IMR-90 (cell line): Measurements from ENCODE around the gene EXOSC9. TPM values are rescaled to one million over a fixed set of nuclear protein-coding genes. Genes with fewer than 3 reads are reported as not detected.

ENCODE experiments used
- ATAC-seq: fragments of 200-7000 bp; cut with Tn5 transposase; 2 replicates; pipeline ENCODE4 v1.9.1; 2020; ENCODE audit warnings: low read depth, mild to moderate bottlenecking, moderate library complexity
- BruUV-seq: library from RNA; stranded (reverse); fragments of 400-500 nt; replicated peaks from 2 replicates; lab custom pipeline; 2021; lab: Mats Ljungman, UMichigan
- CTCF ChIA-PET: fragments of 300-600 bp; formaldehyde crosslinking; extraction: SDS; loops from one replicate; lab custom pipeline; 2021; ENCODE audit warnings: antibody characterized with exemption; lab: Yijun Ruan, JAX
- POLR2A ChIA-PET: fragments of 300-600 bp; sonication (Branson Sonifier 250); formaldehyde crosslinking; loops from one replicate; lab custom pipeline; 2022; ENCODE audit warnings: antibody characterized with exemption; ENCODE audit not compliant: unreplicated experiment; lab: Charles Lee
- DNase-seq: peaks from one replicate; pipeline ENCODE4 v3.0.0; 2013
- H2AFZ ChIP-seq: replicated peaks from 2 replicates; pipeline ENCODE3; 2013; ENCODE audit warnings: low read length, mild to moderate bottlenecking; ENCODE audit not compliant: poor library complexity
- H2AK5ac ChIP-seq: 2 replicates; pipeline ENCODE4 v1.6.1; 2013; ENCODE audit warnings: low read depth, low read length, inconsistent platforms
- H2AK9ac ChIP-seq: replicated peaks from 2 replicates; pipeline ENCODE3; 2013; ENCODE audit warnings: mild to moderate bottlenecking, low read depth, low read length, moderate library complexity; ENCODE audit not compliant: poor library complexity
- H2BK120ac ChIP-seq: 2 replicates; pipeline ENCODE4 v1.6.1; 2013; ENCODE audit warnings: low read depth, low read length, inconsistent platforms
- H2BK15ac ChIP-seq: 3 replicates; pipeline ENCODE4 v1.6.1; 2013; ENCODE audit warnings: low read depth, low read length, inconsistent platforms
- H2BK20ac ChIP-seq: 2 replicates; pipeline ENCODE4 v1.6.1; 2013; ENCODE audit warnings: low read depth, mild to moderate bottlenecking, inconsistent platforms, low read length, moderate library complexity
- H2BK5ac ChIP-seq: 2 replicates; pipeline ENCODE4 v1.6.1; 2013; ENCODE audit warnings: mild to moderate bottlenecking, low read depth, low read length, inconsistent platforms; ENCODE audit not compliant: poor library complexity, severe bottlenecking
- H3K14ac ChIP-seq: replicated peaks from 2 replicates; pipeline ENCODE4 v1.6.1; 2013; ENCODE audit warnings: low read depth, low read length, inconsistent platforms
- H3K18ac ChIP-seq: 2 replicates; pipeline ENCODE4 v1.6.1; 2013; ENCODE audit warnings: low read depth, low read length, control low read depth
- H3K23ac ChIP-seq: 2 replicates; pipeline ENCODE4 v1.6.1; 2013; ENCODE audit warnings: low read depth, low read length, inconsistent platforms
- H3K27ac ChIP-seq: 2 replicates; pipeline ENCODE4 v1.5.1; 2013; ENCODE audit warnings: mild to moderate bottlenecking, control low read depth, low read length; ENCODE audit not compliant: insufficient read depth
- H3K27me3 ChIP-seq: 2 replicates; pipeline ENCODE4 v1.6.1; 2013; ENCODE audit warnings: low read length; ENCODE audit not compliant: control insufficient read depth, insufficient read depth
- H3K36me3 ChIP-seq: 2 replicates; pipeline ENCODE4 v1.6.1; 2013; ENCODE audit warnings: low read length, mixed read lengths; ENCODE audit not compliant: control insufficient read depth, insufficient read depth
- H3K4ac ChIP-seq: 2 replicates; pipeline ENCODE4 v1.6.1; 2013; ENCODE audit warnings: low read depth, low read length, inconsistent platforms
- H3K4me1 ChIP-seq: 2 replicates; pipeline ENCODE4 v1.6.1; 2013; ENCODE audit warnings: low read length, mixed read lengths; ENCODE audit not compliant: control insufficient read depth, insufficient read depth
- H3K4me2 ChIP-seq: 2 replicates; pipeline ENCODE4 v1.6.1; 2013; ENCODE audit warnings: low read depth, mild to moderate bottlenecking, control low read depth, low read length, moderate library complexity
- H3K4me3 ChIP-seq: 2 replicates; pipeline ENCODE4 v1.5.1; 2013; ENCODE audit warnings: low read depth, mild to moderate bottlenecking, control low read depth, low read length, moderate library complexity; ENCODE audit not compliant: insufficient read depth
- H3K56ac ChIP-seq: 2 replicates; pipeline ENCODE4 v1.6.1; 2013; ENCODE audit warnings: low read length, inconsistent platforms; ENCODE audit not compliant: insufficient read depth; ENCODE audit errors: extremely low read depth
- H3K79me1 ChIP-seq, 2 experiments: 2 replicates each; pipeline ENCODE4 v1.6.1; 2013; ENCODE audit warnings: low read length in 2 of 2, inconsistent platforms in 1 of 2, low read depth in 1 of 2
- H3K9ac ChIP-seq: 2 replicates; pipeline ENCODE4 v1.6.1; 2013; ENCODE audit warnings: low read depth, low read length, control low read depth
- H3K9me1 ChIP-seq: 2 replicates; pipeline ENCODE4 v1.6.1; 2013; ENCODE audit warnings: low read length, inconsistent platforms; ENCODE audit not compliant: insufficient read depth
- H3K9me3 ChIP-seq: 2 replicates; pipeline ENCODE4 v1.6.1; 2013; ENCODE audit warnings: low read length; ENCODE audit not compliant: control insufficient read depth, insufficient read depth
- H4K20me1 ChIP-seq: 2 replicates; pipeline ENCODE4 v1.6.1; 2013; ENCODE audit warnings: low read length, inconsistent platforms; ENCODE audit not compliant: insufficient read depth
- H4K5ac ChIP-seq: 2 replicates; pipeline ENCODE4 v1.6.1; 2013; ENCODE audit warnings: mild to moderate bottlenecking, low read depth, low read length, control low read depth
- H4K8ac ChIP-seq, 2 experiments: 2 replicates each; pipeline ENCODE4 v1.6.1; 2013; ENCODE audit warnings: low read depth in 2 of 2, low read length in 2 of 2, control low read depth in 1 of 2, inconsistent platforms in 1 of 2
- H4K91ac ChIP-seq: 2 replicates; pipeline ENCODE4 v1.6.1; 2013; ENCODE audit warnings: low read depth, low read length, inconsistent platforms; ENCODE audit not compliant: insufficient read depth
- BHLHE40 ChIP-seq: fragments of 150-350 bp; IDR thresholded peaks from 2 replicates; pipeline ENCODE4 v1.6.1; 2016; ENCODE audit warnings: mild to moderate bottlenecking, low read depth, low read length
- CEBPB ChIP-seq: IDR thresholded peaks from 2 replicates; pipeline ENCODE4 v1.6.1; 2012; ENCODE audit warnings: low read depth, low read length, improper control_type of control experiment
- CHD1 ChIP-seq: IDR thresholded peaks from 2 replicates; pipeline ENCODE4 v1.6.1; 2012; ENCODE audit warnings: low read depth, low read length, improper control_type of control experiment
- FOS ChIP-seq: fragments of 150-350 bp; IDR thresholded peaks from 2 replicates; pipeline ENCODE4 v1.6.1; 2016; ENCODE audit warnings: low read depth, low read length
- MAFK ChIP-seq: IDR thresholded peaks from 2 replicates; pipeline ENCODE4 v1.6.1; 2012; ENCODE audit warnings: low read depth, low read length, improper control_type of control experiment
- MAZ ChIP-seq: IDR thresholded peaks from 2 replicates; pipeline ENCODE4 v1.6.1; 2012; ENCODE audit warnings: low read depth, mild to moderate bottlenecking, low read length, improper control_type of control experiment, moderate library complexity, borderline replicate concordance
- MXI1 ChIP-seq: IDR thresholded peaks from 2 replicates; pipeline ENCODE4 v1.6.1; 2012; ENCODE audit warnings: low read depth, mild to moderate bottlenecking, low read length, moderate library complexity, borderline replicate concordance
- NFE2L2 ChIP-seq: fragments of 150-350 bp; IDR thresholded peaks from 2 replicates; pipeline ENCODE4 v1.6.1; 2016; ENCODE audit warnings: low read depth, mild to moderate bottlenecking, low read length
- POLR2A ChIP-seq: IDR thresholded peaks from 2 replicates; pipeline ENCODE4 v1.6.1; 2012; ENCODE audit warnings: mild to moderate bottlenecking, low read depth, low read length
- RAD21 ChIP-seq: IDR thresholded peaks from 2 replicates; pipeline ENCODE4 v1.6.1; 2012; ENCODE audit warnings: low read length, improper control_type of control experiment
- RCOR1 ChIP-seq: IDR thresholded peaks from 2 replicates; pipeline ENCODE4 v1.6.1; 2012; ENCODE audit warnings: mild to moderate bottlenecking, low read length, improper control_type of control experiment; ENCODE audit not compliant: insufficient replicate concordance
- RFX5 ChIP-seq: IDR thresholded peaks from 2 replicates; pipeline ENCODE4 v1.8.0; 2012; ENCODE audit warnings: low read depth, mild to moderate bottlenecking, low read length, moderate library complexity
- SMC3 ChIP-seq: fragments of 150-350 bp; IDR thresholded peaks from 2 replicates; pipeline ENCODE4 v1.6.1; 2016; ENCODE audit warnings: low read depth, mild to moderate bottlenecking, antibody characterized with exemption, low read length, moderate library complexity
- WGBS, 2 experiments: methylation state at CpG; one replicate each; pipeline versions ENCODE4 v1.1.5 to v1.1.7; 2013; ENCODE audit warnings: missing lambda C conversion rate in 2 of 2; ENCODE audit not compliant: insufficient read length in 1 of 2; ENCODE audit errors: extremely low coverage in 2 of 2; 5-methylcytosine and 5-hydroxymethylcytosine counted together
- dilution Hi-C: fragments of 300-500 bp; cut with HindIII; formaldehyde crosslinking; loops from one replicate; pipeline ENCODE4 v1.14.3; 2018; ENCODE audit warnings: low sequenced_read_pairs; ENCODE audit not compliant: unreplicated experiment
- in situ Hi-C: fragments of 300-500 bp; cut with MboI; formaldehyde crosslinking; loops from 3 replicates; pipeline ENCODE4 v1.14.3; 2019; ENCODE audit warnings: low sequenced_read_pairs, inconsistent platforms, mixed read lengths
- intact Hi-C: fragments of 100-400 bp; cut with micrococcal nuclease; formaldehyde crosslinking; loops from 2 replicates; pipeline ENCODE4 v1.10.0; 2022
- polyA plus RNA-seq, 3 experiments: library from polyadenylated mRNA; depleted of rRNA; stranded (reverse); fragments of >200 nt; gene quantifications; 2 replicates each; pipeline ENCODE4 v1.2.3, GENCODE V29; 2012; ENCODE audit warnings: low replicate concordance in 1 of 3
- total RNA-seq: library from RNA; depleted of rRNA; stranded (reverse); fragments of >200 nt; gene quantifications from 2 replicates; pipeline ENCODE4 v1.2.3, GENCODE V29; 2012
- TF ChIP-seq, protein P1 (sequence below): conservative IDR thresholded peaks from 2 replicates; pipeline ENCODE4 v1.5.1; 2012; ENCODE audit warnings: mild to moderate bottlenecking, low read depth, low read length, improper control_type of control experiment
- TF ChIP-seq, protein P2 (sequence below): fragments of 150-350 bp; IDR thresholded peaks from 2 replicates; pipeline ENCODE4 v1.6.1; 2016; ENCODE audit warnings: low read depth, mild to moderate bottlenecking, low read length, moderate library complexity, borderline replicate concordance
- TF ChIP-seq, protein P3 (sequence below): fragments of 150-350 bp; IDR thresholded peaks from 2 replicates; pipeline ENCODE4 v1.6.1; 2017; ENCODE audit warnings: mild to moderate bottlenecking, antibody characterized with exemption, low read length, low read depth

EXOSC9 gene
- total and polyA plus RNA-seq, 2 of the 4 experiments (the other 2 are of a cell fraction), result 34.7 to 47.5 TPM

DNA sequence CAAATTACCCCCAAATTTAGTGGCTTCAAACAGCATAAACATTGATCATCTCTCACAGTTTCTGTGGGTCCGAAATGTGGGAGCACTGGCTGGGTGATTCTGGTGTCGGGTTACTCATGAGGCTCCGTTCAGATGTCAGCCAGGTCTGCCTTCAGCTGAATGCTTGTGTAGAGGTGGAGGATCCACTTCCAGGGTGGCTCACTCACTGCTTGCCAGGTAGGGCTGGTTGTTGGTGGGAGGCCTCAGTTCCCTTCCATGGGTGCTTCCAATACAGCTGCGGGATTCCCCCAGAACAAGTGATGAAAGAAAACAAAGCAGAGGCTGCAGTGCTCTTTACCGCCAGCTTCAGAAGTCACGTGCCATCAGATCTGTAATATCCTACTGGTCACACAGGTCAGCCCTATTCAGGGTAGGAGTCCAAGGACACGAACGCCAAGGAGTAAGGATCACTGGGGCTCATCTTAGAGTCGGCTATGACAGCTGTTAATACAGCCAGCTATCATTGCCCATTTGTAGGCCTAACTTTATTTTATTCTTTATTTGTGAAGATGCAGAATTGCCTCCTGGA lies 35.1 kb upstream of the EXOSC9 start:
- Histone ChIP-seq H3K9ac (no peak overlapping the region), H3K4me2 (no peak overlapping the region; the same call in 1 of the 2 replicates), H3K14ac (no peak overlapping the region), H3K56ac (no peak overlapping the region), H2AK9ac (no peak overlapping the region), H3K27me3 (no peaks in the 10 kb centered on the region), H3K27ac (no peak overlapping the region), H3K18ac (no peak overlapping the region), H3K23ac (no peak overlapping the region), H2BK20ac (0 out of 2 replicates have a peak overlapping the region, but pooled peaks have one; percentile 22), H2AK5ac (no peak overlapping the region), H4K8ac (no peak overlapping the region; a peak in 1 of 4 replicates), H3K9me3 (no peaks in the 10 kb centered on the region), H2AFZ (no peak overlapping the region), H4K5ac (no peak overlapping the region), H3K4me1 (peaks cover 4% of the 10 kb centered on the region), H4K91ac (no peak overlapping the region; the same call in 1 of the 2 replicates), H2BK15ac (no peak overlapping the region), H4K20me1 (no peaks in the 10 kb centered on the region), H3K36me3 (no peaks in the 10 kb centered on the region), H2BK120ac (no peak overlapping the region), H3K9me1 (0 out of 2 replicates have a peak, but pooled peaks cover 6% of the 10 kb centered on the region), H2BK5ac (no peak overlapping the region), H3K4me3 (no peak overlapping the region), H3K79me1 (peaks cover 0 to 3% of the 10 kb centered on the region in 2 experiments; a peak in 2 of 4 replicates), H3K4ac (no peak overlapping the region)
- intact Hi-C loops, result loop anchor here (5.0 kb wide), 1 partner anchor 51 kb away; no protein-coding TSS in a partner anchor
- dilution Hi-C loops, result no loop called here
- ATAC-seq (no peak), DNase-seq (no peak)
- TF ChIP-seq MAFK, result no peak
- TF ChIP-seq BHLHE40, result no peak
- TF ChIP-seq, protein P1, sequence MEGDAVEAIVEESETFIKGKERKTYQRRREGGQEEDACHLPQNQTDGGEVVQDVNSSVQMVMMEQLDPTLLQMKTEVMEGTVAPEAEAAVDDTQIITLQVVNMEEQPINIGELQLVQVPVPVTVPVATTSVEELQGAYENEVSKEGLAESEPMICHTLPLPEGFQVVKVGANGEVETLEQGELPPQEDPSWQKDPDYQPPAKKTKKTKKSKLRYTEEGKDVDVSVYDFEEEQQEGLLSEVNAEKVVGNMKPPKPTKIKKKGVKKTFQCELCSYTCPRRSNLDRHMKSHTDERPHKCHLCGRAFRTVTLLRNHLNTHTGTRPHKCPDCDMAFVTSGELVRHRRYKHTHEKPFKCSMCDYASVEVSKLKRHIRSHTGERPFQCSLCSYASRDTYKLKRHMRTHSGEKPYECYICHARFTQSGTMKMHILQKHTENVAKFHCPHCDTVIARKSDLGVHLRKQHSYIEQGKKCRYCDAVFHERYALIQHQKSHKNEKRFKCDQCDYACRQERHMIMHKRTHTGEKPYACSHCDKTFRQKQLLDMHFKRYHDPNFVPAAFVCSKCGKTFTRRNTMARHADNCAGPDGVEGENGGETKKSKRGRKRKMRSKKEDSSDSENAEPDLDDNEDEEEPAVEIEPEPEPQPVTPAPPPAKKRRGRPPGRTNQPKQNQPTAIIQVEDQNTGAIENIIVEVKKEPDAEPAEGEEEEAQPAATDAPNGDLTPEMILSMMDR, result no peak
- TF ChIP-seq POLR2A, result no peak
- no peak for TF ChIP-seq NFE2L2
- TF ChIP-seq, protein P2, sequence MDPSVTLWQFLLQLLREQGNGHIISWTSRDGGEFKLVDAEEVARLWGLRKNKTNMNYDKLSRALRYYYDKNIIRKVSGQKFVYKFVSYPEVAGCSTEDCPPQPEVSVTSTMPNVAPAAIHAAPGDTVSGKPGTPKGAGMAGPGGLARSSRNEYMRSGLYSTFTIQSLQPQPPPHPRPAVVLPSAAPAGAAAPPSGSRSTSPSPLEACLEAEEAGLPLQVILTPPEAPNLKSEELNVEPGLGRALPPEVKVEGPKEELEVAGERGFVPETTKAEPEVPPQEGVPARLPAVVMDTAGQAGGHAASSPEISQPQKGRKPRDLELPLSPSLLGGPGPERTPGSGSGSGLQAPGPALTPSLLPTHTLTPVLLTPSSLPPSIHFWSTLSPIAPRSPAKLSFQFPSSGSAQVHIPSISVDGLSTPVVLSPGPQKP, result no peak
- TF ChIP-seq RAD21, result no peak
- TF ChIP-seq RCOR1, result no peak
- no peak for TF ChIP-seq MXI1
- no peak for TF ChIP-seq RFX5
- TF ChIP-seq, protein P3, sequence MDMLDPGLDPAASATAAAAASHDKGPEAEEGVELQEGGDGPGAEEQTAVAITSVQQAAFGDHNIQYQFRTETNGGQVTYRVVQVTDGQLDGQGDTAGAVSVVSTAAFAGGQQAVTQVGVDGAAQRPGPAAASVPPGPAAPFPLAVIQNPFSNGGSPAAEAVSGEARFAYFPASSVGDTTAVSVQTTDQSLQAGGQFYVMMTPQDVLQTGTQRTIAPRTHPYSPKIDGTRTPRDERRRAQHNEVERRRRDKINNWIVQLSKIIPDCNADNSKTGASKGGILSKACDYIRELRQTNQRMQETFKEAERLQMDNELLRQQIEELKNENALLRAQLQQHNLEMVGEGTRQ, result no peak
- no peak for TF ChIP-seq CHD1
- no peak for TF ChIP-seq CEBPB
- no peak for TF ChIP-seq FOS
- no peak for TF ChIP-seq MAZ
- TF ChIP-seq SMC3, result no peak
- ChIA-PET POLR2A (no interaction called here), CTCF (no interaction called here)
- no TSS peak for BruUV-seq
- in situ Hi-C loops, result no loop called here
- 93% methylated on average over 4 of the region's 9 CpGs; no CpG with 5 or more reads in 1 of the 2 experiments for WGBS, 2 experiments
